HG02798 (cell line): ENCODE results near the gene TMEM151A.
A peak's percentile ranks its signal among the peaks of the same experiment; 100 is the strongest.
"Not testable (repeated sequence)": the region's sequence is repeated elsewhere in the genome, so short reads cannot be mapped to it uniquely, and the experiment has no call there.

Experiments used
- ATAC-seq: cut with Tn5 transposase; IDR thresholded peaks from one replicate; pipeline ENCODE4 v1.9.1; 2021; ENCODE audit warnings: mild to moderate bottlenecking; ENCODE audit not compliant: unreplicated experiment, poor library complexity

Gene TMEM151A

DNA sequence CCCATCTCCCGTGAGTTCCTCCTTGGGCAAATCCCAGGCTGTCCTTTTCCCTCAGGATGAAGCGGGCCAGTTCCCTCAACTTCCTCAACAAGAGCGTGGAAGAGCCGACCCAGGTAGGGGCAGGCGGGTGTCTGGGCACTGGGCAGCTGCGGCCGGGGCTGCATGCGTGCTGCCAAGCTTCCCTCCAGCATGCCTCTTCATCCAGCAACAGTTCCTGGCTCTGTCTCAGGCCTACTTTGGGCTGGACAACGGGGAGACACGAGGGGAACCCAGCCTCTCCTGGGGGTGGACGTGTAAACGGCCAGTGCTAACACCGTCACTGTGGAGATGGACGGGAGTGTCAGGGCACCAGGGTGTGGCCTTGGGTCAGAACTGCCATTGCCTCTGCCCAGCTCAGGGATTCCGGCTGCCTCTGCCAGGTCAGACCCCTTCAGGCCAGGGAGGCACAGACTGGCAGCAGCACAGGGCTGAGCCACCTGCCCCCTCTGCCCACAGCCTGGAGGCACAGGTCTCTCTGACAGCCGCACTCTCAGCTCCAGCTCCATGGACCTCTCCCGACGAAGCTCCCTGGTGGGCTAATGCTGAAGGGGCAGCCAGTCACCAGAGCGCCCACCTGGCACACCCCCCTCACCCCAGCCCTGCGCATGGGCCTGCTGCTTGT, 25.2 kb upstream of the TMEM151A start:
- no peak for ATAC-seq

DNA sequence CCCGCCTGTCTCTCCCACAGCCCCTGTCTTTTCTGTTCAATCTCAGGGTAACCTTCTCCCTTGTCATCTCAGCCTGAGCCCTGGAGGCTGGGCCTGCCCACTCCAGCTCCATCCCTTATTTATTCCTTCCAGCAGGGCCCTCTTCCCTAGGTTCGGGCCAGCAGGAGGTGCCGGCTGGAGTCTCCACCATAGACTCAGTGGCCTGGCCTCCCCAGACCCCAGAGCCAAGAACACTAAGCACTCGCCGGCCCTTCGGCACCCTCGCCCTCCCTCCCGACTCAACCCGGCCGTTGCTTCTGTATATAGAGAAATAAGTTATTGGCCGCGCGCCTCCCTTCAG, 24.7 kb upstream of the TMEM151A start:
- ATAC-seq, result no peak

DNA sequence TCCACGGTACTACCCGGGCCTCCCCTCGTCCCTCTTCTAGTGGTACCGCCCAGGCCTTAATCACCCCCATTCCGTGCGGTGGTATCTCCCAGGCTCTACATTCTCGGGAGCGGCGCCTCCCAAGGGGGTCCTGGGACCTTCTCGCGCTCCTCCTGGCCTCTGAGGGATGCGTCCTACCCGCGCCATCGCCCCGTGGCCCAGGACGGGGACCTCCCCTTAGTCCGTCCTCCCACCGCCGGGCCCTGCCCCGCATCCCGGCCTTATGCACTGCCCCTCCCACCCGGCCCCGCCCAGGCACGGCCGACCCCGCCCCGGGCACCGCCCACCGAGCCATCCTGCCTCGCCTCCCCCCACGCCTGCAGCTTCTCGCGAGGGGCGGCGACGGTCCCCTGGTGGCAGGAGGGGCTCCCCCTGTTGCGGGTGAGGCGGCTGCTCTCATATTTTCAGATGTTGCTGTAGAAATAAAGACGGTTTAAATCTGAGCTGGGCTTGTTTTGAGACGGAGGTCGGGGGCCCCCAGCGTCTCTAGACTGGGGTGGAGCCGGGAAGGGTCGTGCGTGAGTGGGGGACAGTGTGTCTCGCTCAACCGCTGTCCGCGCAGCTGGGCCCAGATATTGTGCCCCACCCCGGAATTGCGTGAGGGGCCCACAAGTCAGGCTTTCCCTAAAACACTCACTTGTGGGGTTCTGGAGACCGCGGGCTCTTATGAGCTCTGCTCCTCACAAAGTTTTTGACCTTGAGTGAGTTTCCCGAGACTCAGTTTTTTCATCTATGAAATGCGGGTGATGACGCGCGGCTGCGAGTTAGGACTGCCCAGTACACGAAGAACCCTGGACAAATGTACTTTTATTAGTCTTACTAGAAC, 24.1 kb upstream of the TMEM151A start:
- peak; percentile 53 for ATAC-seq

DNA sequence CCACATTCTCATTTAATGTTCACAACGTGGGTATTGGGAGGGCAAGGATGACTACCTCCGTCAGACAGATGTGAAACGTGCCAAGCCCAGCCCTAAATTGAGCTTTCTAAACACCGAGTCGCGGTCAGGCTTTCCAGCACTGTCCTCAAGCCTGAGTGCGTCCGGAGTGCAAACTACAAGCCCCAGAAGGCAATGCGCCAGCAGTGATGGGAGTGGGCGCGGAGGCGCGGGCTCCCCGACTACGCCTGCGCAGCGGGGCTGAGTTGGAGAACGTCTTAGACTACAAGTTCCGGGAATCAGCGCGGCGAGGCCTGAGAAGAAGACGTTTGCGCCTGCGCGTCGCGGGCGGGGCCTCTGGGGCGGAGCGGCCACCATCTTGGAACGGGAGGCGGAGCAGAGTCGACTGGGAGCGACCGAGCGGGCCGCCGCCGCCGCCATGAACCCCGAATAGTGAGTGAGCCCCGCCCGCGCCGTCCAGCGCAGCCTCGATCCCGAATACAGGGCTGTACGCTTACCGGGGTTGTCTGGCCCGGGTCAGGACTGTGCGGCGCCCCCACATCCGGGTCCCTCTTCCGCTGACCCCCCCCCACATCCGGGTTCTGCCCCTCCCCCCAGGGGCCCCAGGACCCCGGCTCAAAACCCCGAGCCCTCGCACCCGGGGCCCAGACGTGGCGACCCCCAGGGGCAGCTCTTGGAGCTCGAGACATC, 23.3 kb upstream of the TMEM151A start, which contains the start of gene RAB1B:
Gene RAB1B, plus strand, starts transcription at position 396 of the 708 bp plus-strand sequence. Its CDS starts 41 bp downstream, at position 437.
- peak; percentile 81 for ATAC-seq

DNA sequence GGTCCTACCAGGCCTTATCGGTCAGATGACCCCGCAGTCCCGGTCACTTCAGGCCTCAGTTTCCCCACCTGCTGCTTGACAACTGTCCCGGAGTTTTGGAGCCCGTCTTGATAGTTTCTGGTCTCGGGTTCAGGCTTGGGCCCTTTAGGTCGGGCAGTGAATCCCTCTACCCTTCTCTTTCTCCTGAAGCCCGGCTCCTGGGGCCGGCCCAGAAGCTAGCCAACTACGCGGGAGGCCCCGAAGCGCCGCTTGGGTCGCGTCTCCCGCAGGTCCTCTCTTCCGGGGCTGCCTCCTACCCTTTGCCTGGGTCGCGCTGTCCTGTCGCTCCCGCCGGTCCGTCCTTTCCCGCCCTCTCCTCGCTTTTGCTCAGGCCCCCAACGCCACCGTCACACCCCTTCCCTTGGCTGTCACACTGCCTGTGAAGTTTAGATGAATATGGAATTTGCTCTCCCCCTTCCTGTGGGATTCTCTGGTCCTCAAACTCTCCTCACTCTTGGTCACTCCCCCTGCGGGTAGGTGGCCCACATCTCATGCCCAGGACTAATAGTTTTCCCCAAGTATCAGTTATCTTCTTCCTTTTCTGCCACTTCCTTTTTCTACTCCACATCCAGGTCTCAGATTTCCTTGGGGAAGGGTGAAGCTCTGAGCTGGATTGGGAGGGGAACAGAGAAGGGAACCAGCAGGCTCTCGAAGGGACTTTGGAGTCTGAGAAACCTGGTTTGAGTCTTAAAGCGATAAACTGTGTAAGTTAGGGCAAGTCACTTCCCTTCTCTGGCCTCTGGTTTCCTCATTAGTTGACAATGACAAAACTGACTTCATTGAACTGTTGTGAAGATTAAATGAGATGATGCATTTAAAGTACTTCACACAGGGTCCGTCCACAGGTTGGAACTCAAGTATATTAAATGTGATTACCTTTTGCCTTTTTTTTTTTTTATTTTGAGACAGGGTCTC, 22.5 kb upstream of the TMEM151A start:
- no peak for ATAC-seq

DNA sequence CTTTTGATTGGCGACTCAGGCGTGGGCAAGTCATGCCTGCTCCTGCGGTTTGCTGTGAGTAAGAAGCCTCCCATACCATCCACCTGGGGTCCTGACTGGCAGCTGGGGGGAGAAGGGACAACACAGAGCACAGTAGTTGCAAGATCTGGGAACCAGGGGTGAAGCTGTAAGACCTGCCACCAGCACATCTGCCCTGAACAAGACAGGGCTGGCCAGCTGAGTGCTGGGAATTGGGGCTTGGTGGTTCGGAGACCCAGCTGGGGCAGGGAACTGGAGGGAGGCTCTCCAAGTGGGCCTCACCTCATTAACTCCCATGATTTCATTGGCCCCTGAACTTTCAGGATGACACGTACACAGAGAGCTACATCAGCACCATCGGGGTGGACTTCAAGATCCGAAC, 19.9 kb upstream of the TMEM151A start:
- ATAC-seq, result no peak

DNA sequence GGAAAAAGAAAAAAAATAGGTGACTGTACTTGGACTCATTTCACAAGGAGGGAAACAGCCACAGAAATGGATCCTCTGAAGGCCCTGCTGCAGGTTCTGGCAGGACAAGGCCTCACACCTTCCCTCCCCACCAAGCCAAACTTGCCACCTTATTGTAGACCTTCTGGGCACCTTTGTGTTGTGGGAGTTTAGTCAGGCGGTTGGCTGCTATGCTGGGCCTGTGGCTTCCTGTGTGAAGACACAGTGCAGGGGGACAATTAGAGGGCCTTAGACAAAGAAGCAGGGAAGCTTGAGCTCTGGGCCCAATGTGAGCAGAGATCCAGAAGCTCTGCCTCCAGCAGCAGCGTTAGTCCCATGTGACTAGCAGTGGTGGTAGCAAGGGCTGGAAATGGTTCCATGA, 19.1 kb upstream of the TMEM151A start:
- ATAC-seq, result no peak

DNA sequence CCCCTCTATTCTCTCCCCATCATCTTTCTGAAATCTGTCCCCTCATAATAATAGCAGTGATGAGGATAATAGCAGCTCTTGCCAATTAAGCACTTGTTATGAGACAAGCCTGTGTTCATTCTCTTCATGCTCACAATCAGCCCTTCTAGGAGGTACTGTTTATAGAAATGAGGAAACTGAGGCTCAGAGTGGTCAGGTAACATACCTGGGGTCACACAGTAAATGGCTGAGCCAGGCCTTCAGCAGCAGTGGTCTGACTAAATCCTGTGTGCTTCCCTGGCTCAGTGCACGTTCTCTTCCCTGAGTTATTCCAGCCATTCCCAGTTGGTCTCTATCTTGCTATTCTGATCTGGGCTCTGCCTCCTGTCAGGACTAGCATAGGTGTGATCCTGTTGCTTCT, 17.5 kb upstream of the TMEM151A start:
- no peak for ATAC-seq

DNA sequence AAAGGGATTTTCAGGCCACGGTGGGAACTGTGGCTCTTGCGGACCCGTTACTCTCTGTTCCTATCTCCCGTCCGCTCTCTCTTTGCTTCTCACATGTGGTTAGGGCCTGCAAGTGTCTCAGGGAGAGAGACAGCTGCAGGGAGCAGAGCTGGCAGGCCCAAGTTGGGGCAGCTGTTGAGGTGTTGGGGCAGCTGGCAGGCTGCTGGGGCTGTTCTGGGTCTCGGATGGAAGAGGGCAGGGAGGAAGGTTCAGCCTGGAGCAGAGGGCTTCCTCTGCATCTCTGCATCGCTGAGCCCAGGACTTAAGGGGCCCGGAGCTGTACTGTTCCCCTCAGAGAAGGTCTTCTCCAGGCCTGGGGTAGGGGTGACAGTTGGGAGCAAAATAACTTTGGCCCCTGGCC, 16.3 kb upstream of the TMEM151A start:
- ATAC-seq, result no peak

DNA sequence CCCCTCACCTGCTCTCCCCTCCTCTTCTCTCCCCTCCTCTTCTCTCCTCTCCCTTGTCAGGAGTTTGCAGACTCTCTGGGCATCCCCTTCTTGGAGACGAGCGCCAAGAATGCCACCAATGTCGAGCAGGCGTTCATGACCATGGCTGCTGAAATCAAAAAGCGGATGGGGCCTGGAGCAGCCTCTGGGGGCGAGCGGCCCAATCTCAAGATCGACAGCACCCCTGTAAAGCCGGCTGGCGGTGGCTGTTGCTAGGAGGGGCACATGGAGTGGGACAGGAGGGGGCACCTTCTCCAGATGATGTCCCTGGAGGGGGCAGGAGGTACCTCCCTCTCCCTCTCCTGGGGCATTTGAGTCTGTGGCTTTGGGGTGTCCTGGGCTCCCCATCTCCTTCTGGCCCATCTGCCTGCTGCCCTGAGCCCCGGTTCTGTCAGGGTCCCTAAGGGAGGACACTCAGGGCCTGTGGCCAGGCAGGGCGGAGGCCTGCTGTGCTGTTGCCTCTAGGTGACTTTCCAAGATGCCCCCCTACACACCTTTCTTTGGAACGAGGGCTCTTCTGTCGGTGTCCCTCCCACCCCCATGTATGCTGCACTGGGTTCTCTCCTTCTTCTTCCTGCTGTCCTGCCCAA, 15.6 kb upstream of the TMEM151A start:
- ATAC-seq, result no peak

DNA sequence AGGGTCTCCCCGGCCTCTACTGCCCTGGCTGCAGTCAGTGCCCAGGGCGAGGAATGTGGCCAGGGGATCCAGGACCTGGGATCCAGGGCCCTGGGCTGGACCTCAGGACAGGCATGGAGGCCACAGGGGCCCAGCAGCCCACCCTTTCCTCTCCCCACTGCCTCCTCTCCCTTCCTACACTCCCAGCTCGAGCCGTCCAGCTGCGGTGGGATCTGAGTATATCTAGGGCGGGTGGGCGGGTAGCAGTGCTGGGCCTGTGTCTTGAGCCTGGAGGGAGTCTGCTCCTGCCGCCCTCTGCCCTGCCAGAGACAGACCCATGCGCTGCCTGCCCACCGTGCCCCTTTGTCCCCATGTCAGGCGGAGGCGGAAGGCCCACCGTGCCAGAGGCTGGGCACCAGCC, 15.1 kb upstream of the TMEM151A start:
- not testable (repeated sequence) for ATAC-seq

DNA sequence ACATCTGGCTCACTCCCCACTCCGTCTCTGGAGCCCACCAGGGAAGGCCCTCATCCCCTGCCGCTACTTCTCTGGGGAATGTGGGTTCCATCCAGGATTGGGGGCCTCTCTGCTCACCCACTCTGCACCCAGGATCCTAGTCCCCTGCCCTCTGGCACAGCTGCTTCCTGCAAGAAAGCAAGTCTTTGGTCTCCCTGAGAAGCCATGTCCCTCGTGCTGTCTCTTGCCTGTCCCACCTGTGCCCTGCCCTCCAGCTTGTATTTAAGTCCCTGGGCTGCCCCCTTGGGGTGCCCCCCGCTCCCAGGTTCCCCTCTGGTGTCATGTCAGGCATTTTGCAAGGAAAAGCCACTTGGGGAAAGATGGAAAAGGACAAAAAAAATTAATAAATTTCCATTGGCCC, 14.6 kb upstream of the TMEM151A start:
- ATAC-seq, result not testable (repeated sequence)

DNA sequence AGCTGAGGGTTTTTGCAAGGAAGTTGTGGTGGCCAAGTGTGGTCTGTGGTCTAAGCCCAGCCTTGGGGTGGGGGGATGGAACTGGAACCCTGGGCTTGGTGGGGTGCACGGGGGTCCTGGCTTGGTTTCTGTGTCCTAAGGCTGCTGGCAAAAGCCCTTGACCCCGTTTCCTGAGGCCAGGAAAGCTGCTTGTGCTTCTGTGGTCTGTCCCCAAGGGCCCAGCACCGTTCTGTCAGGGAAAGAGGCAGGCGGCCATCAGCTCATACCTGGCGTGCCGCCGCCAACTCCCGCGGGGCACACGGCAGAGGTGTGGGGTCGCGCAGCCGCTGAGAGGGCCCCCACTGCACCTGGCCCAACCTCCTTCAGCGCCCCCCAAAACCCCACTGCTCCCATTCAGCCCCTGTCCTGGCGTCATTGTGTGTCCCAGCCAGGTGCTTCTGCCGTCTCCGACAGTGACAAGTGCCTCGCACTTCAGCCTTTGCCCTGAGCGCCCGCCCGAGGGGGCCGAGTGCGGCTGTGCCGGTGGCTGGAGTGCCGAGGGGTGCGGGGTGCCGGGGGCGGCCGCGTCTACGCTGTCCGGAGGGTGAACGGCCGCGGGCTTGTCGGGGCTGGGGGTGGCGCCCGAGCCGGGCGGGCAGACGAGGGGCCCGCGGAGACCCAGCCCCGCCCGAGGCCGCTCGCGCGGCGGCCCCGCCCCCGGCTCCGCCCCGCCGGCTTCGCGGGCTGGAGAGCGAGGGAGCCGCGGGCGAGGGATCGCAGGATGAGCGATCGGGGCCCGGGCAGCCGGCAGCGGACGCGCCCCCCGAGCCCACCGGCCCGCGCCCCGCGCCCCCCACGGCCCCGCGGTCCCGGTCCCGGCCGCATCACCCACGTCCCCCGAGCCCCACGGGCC, 14.0 kb upstream of the TMEM151A start, which contains the start of gene CNIH2:
Gene CNIH2, plus strand, starts transcription at position 705 of the 892 bp plus-strand sequence. CDS start 282 bp downstream, outside the sequence.
- ATAC-seq, result peak; percentile 24

DNA sequence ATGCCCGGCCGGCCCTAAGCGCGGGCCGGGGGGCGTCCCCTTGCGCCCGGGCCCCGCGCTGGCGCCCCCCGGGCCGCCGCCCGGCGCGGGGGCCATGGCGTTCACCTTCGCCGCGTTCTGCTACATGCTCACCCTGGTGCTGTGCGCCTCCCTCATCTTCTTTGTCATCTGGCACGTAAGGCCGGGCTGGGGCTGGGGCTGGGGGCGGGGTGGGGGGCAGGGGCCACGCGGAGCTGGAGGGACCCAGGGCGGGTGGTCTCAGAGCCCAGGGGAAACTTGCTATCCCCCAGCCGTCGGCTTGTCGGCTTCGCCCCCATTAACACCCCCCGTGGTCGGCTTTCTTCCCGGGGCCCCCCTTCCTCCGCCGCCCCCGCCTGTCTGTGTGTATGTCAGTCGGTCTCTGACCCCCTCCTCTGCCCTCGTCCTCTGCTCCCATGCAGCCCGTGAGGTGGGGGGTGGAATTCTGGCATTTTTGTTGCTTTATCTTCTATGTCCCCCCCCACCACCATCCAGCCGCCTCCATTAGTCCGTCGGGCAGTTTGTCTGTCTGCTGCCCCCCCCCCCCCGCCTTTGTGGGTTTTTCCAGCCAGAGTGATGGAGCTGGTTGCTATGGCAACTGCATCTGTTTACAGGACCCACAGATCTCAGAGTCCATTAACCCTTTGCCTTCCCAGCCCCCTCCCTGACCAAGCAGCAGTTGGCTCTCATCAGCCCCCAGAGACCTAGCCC, 13.2 kb upstream of the TMEM151A start:
- ATAC-seq, result no peak

DNA sequence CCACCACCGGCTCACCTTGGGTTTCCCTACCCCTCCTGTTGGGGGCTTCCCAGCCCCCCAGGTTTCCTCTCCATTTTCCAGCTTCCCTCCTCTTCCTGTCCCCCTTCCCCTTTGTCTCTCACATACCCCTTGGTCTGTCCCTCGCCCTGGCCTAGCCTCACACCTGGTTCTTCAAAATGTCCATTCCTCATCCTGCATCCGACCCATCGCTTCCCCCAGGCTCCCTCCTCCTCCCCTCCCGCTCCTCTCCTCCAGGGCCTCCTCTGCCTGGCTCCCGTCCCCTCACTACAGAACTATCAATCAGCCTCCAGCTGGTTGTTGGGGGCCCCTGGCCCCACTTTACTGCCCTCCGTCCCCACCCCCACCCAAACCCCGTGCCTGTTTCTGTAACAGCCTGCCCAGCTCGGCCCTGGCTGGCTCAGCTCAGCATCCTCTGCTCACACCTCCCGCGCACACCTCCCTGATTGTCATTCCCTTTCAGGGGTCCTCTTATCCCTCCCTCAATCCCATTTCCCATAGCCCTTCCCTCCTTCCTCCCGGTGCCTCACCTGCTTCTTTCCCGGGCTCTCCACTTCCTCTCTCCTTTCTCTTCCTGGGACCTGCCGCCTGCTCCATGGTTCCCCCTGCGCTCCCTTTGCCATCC, 12.5 kb upstream of the TMEM151A start:
- ATAC-seq, result no peak

DNA sequence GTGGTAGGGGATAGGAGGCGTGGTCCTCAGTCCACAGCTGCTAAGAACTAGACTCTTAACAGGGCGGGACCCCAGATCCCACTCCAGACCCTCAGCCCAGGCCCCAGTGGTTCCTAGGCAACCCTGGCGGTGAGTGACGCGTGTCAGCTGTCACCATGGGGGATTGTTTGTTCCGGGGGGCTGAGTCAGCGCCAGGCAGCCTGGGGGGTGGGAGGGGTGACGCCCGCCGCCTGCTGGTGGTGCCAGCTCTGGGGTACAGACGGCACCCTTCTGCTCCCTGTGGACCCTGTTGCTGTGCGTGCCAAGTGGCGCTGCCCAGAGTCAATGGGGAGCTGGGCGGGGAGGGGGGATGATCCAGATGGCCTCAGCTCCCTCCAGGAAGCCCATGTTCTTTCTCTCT, 11.3 kb upstream of the TMEM151A start:
- no peak for ATAC-seq

DNA sequence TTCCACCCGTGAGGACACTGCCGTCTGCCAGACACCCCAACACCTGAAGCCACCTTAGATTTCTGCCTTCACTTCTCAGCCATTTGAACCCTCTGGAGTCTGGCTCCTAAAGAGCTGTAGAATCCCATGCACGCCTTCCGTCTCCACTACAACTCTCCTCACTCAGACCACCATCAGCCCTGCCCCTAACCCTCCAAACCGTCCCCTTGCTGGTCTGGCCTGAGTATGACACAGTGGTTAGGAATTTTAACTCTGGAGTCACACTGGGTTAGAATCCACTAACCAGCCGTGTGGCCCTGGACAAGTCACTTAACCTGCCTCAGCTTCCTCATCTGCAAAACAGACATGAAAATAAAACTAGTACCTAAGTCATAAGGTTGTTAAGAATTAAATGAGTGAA, 10.7 kb upstream of the TMEM151A start:
- no peak for ATAC-seq
